ENCODE results near the gene MRTO4. TPM values are rescaled to one million over a fixed set of nuclear protein-coding genes. Genes with fewer than 3 reads are reported as not detected.

The MRTO4 gene
- total and polyA plus RNA-seq, 9 of the 15 experiments (the other 6 are each of a cell fraction or from before 2014, with no cell fraction given), result 62.0 to 173 (median 146) TPM

- TF ChIP-seq PHF8 (IDR thresholded peaks at IDR 0.05; ENCODE audit: borderline replicate concordance, low read length) (peak; percentile 95), ETV1 (tag; conservative IDR thresholded peaks at IDR 0.05; ENCODE audit: low read depth) (peak; percentile 38; the same call in 1 of the 2 replicates), MXI1 (IDR thresholded peaks at IDR 0.05; ENCODE audit: low read depth, low read length) (peak; percentile 71), RAD21 (CRISPR knock-in tag; conservative IDR thresholded peaks at IDR 0.05 in 1 of 2, IDR thresholded peaks at IDR 0.05 in 1 of 2) (no peak), ZNF354B (CRISPR knock-in tag; IDR thresholded peaks at IDR 0.05) (no peak), HMG20B (CRISPR knock-in tag; IDR thresholded peaks at IDR 0.05) (no peak), RFX5 (IDR thresholded peaks at IDR 0.05; ENCODE audit: low read depth, low read length) (peak; percentile 49; the same call in 1 of the 2 replicates), FOXP1 (CRISPR knock-in tag; IDR thresholded peaks at IDR 0.05) (peak; percentile 50; the same call in 1 of the 2 replicates), LEF1 (IDR thresholded peaks at IDR 0.05) (no peak), RCOR1 (IDR thresholded peaks at IDR 0.05; ENCODE audit: borderline replicate concordance in 1 of 2, low read depth in 2 of 2, low read length in 2 of 2) (peak in 1 of 2 experiments; percentile 21; a peak in 1 of 4 replicates), NEUROD1 (IDR thresholded peaks at IDR 0.05; ENCODE audit: borderline replicate concordance, low read depth, low read length, partially characterized antibody) (peak; percentile 82), ZNF263 (CRISPR knock-in tag; IDR thresholded peaks at IDR 0.05; ENCODE audit: borderline replicate concordance) (peak; percentile 70), TAL1 (IDR thresholded peaks at IDR 0.05) (0 out of 2 replicates have a peak, but pooled peaks have one; percentile 16), ZNF766 (CRISPR knock-in tag; conservative IDR thresholded peaks at IDR 0.05) (peak; percentile 73), MBD2 (IDR thresholded peaks at IDR 0.05; ENCODE audit: borderline replicate concordance, low read depth) (peak; percentile 54), REST (IDR thresholded peaks at IDR 0.05; ENCODE audit: borderline replicate concordance) (no peak), REST (CRISPR knock-in tag; IDR thresholded peaks at IDR 0.05; ENCODE audit: low read depth) (0 out of 2 replicates have a peak, but pooled peaks have one; percentile 78), HMGN3 (IDR thresholded peaks at IDR 0.05; ENCODE audit: borderline replicate concordance, extremely low read depth, insufficient read length, low read depth, low read length) (peak; percentile 88), POLR2B (IDR thresholded peaks at IDR 0.05; ENCODE audit: low read depth, partially characterized antibody) (peak; percentile 90), C11orf30 (IDR thresholded peaks at IDR 0.05; ENCODE audit: low read depth) (peak; percentile 99), HLTF (IDR thresholded peaks at IDR 0.05) (peak; percentile 48; the same call in 1 of the 2 replicates)
These were observed at the start of gene MRTO4, which contains the start of gene EMC1 (continued) for GRCh38 chr1:19251305-19252196.

All from K562 (cell line).